Fibroblast of lung (primary cell): ENCODE data around the gene TRAF2. TPM values are rescaled to one million over a fixed set of nuclear protein-coding genes. Genes with fewer than 3 reads are reported as not detected.

ENCODE experiments used
- DNase-seq, 2 donors: peaks; one replicate each; pipeline versions ENCODE4 v3.0.0 to v3.0.0-alpha.2; 2010; ENCODE audit warnings: low read depth in 2 of 2
- H2AFZ ChIP-seq: 2 replicates; pipeline ENCODE4 v1.5.1; 2012; ENCODE audit warnings: low read length, control low read depth, inconsistent platforms
- H3K27ac ChIP-seq: 2 replicates; pipeline ENCODE4 v1.5.1; 2011; ENCODE audit warnings: low read length, control low read depth; ENCODE audit not compliant: insufficient read depth
- H3K27me3 ChIP-seq: 2 replicates; pipeline ENCODE4 v1.5.1; 2011; ENCODE audit warnings: mild to moderate bottlenecking, low read length; ENCODE audit not compliant: control insufficient read depth, insufficient read depth
- H3K36me3 ChIP-seq: 2 replicates; pipeline ENCODE4 v1.5.1; 2011; ENCODE audit warnings: low read length; ENCODE audit not compliant: control insufficient read depth, insufficient read depth
- H3K4me1 ChIP-seq: 2 replicates; pipeline ENCODE4 v1.5.1; 2011; ENCODE audit warnings: low read length; ENCODE audit not compliant: control insufficient read depth, insufficient read depth; ENCODE audit errors: extremely low read depth
- H3K4me2 ChIP-seq: 2 replicates; pipeline ENCODE4 v1.5.1; 2011; ENCODE audit warnings: low read length, control low read depth; ENCODE audit not compliant: insufficient read depth; ENCODE audit errors: extremely low read depth
- H3K4me3 ChIP-seq, 4 experiments: fragments of 200-600 bp in 1 of 4; sonication (generic) in 1 of 4; replicated peaks in 1 of 4; 2 replicates each; pipeline ENCODE4 v1.5.1; 2011 to 2016; ENCODE audit warnings: low read length in 4 of 4, low read depth in 3 of 4, mild to moderate bottlenecking in 3 of 4, control low read depth in 2 of 4, inconsistent platforms in 1 of 4, mixed read lengths in 1 of 4; ENCODE audit not compliant: insufficient read depth in 1 of 4; ENCODE audit errors: control extremely low read depth in 1 of 4
- H3K79me2 ChIP-seq: 2 replicates; pipeline ENCODE4 v1.5.1; 2012; ENCODE audit warnings: mild to moderate bottlenecking, low read length, inconsistent platforms; ENCODE audit not compliant: control insufficient read depth, insufficient read depth
- H3K9ac ChIP-seq: 2 replicates; pipeline ENCODE4 v1.5.1; 2011; ENCODE audit warnings: mild to moderate bottlenecking, low read length, control low read depth; ENCODE audit not compliant: insufficient read depth
- H3K9me3 ChIP-seq: 2 replicates; pipeline ENCODE4 v1.5.1; 2012; ENCODE audit warnings: low read depth, low read length; ENCODE audit not compliant: control insufficient read depth, insufficient read depth
- H4K20me1 ChIP-seq: 2 replicates; pipeline ENCODE4 v1.5.1; 2011; ENCODE audit warnings: low read length; ENCODE audit not compliant: control insufficient read depth, insufficient read depth; ENCODE audit errors: extremely low read depth
- EZH2 ChIP-seq: IDR thresholded peaks from 2 replicates; pipeline ENCODE4 v1.5.1; 2012; ENCODE audit warnings: low read length, control low read depth, mild to moderate bottlenecking; ENCODE audit errors: missing control alignments
- polyA plus RNA-seq, 2 donors: library from polyadenylated mRNA; depleted of rRNA in 1 of 2; stranded (reverse) in 1 of 2; unstranded in 1 of 2; fragments of >200 nt; gene quantifications; 2 replicates each; pipeline ENCODE4 v1.2.1, GENCODE V29; 2011 to 2012; ENCODE audit warnings: missing spikeins in 1 of 2
- total RNA-seq: library from RNA; depleted of rRNA; stranded (reverse); fragments of >200 nt; gene quantifications from 2 replicates; pipeline ENCODE4 v1.2.1, GENCODE V29; 2014
- TF ChIP-seq, protein P1 (sequence below), 2 donors: IDR thresholded peaks in 1 of 2; conservative IDR thresholded peaks in 1 of 2; 1 replicate in 1 of 2; 2 replicates in 1 of 2; pipeline ENCODE4 v1.5.1; 2011 to 2012; ENCODE audit warnings: low read length in 2 of 2, control low read depth in 1 of 2, inconsistent platforms in 1 of 2, low read depth in 1 of 2, mild to moderate bottlenecking in 1 of 2

Gene TRAF2
- total and polyA plus RNA-seq, 2 donors (not counting 1 experiment from before 2014, with no cell fraction given), result 3.7 to 8.4 TPM

DNA sequence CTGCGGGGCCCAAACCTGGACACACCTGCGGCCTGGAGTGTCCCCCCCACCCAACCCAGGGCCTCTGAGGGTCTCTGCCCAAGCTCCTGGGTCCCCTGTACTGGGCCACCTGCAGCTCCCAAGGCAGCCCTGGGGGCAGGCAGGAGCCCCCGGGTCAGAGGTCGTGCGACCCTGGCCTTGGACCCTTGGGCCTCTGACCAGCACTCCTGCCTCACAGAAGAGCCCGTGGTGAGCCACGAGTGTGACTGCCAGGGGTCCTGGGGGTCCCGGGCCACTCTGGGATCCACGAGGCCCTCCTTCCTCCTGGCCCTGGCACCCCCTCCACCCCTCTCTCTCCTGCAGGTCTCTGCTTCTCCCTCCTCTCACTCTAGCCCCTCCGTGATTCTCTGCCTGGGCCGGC is 86.0 kb downstream of the TRAF2 start:
- no peak for TF ChIP-seq EZH2
- TF ChIP-seq, protein P1, sequence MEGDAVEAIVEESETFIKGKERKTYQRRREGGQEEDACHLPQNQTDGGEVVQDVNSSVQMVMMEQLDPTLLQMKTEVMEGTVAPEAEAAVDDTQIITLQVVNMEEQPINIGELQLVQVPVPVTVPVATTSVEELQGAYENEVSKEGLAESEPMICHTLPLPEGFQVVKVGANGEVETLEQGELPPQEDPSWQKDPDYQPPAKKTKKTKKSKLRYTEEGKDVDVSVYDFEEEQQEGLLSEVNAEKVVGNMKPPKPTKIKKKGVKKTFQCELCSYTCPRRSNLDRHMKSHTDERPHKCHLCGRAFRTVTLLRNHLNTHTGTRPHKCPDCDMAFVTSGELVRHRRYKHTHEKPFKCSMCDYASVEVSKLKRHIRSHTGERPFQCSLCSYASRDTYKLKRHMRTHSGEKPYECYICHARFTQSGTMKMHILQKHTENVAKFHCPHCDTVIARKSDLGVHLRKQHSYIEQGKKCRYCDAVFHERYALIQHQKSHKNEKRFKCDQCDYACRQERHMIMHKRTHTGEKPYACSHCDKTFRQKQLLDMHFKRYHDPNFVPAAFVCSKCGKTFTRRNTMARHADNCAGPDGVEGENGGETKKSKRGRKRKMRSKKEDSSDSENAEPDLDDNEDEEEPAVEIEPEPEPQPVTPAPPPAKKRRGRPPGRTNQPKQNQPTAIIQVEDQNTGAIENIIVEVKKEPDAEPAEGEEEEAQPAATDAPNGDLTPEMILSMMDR (conservative IDR thresholded peaks at IDR 0.05 in 1 of 2, IDR thresholded peaks at IDR 0.05 in 1 of 2; ENCODE audit: low read depth in 1 of 2, low read length in 2 of 2), result no peak
- no peak overlapping the region for H3K9ac ChIP-seq
- H3K9me3 ChIP-seq, result no peaks in the 10 kb centered on the region
- H4K20me1 ChIP-seq, result no peaks in the 10 kb centered on the region
- no peak overlapping the region for H3K27ac ChIP-seq
- no peaks in the 10 kb centered on the region for H3K4me1 ChIP-seq
- no peaks in the 10 kb centered on the region for H3K36me3 ChIP-seq
- no peak overlapping the region for H3K4me3 ChIP-seq
- DNase-seq, result no peak
- H3K27me3 ChIP-seq, result no peaks in the 10 kb centered on the region
- no peaks in the 10 kb centered on the region for H3K79me2 ChIP-seq
- H3K4me2 ChIP-seq, result no peak overlapping the region
- no peak overlapping the region for H2AFZ ChIP-seq

DNA sequence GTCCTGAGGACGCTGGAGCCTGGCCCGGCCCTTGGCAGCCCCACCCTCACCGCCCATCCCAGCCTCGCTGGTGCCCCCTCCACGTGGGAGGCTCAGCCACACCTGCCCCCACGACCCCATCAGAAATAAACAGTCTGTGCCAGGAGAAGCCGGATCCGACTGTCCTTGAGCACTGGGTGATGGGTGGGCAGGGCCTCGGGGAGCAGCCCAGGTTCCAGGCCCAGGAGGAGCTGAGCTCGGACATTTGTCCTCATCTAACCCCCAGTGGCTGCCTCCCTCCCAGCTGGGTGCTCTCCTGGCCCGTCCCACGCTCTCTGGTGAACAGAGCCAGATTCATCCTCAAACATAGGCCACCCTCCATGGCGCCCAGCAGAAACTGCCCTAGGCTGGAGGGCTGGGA is 86.4 kb downstream of the TRAF2 start:
- H3K4me3 ChIP-seq, result no peak overlapping the region
- no peaks in the 10 kb centered on the region for H3K4me1 ChIP-seq
- H4K20me1 ChIP-seq, result no peaks in the 10 kb centered on the region
- no peak overlapping the region for H3K9ac ChIP-seq
- H3K79me2 ChIP-seq, result no peaks in the 10 kb centered on the region
- no peak overlapping the region for H3K27ac ChIP-seq
- H3K27me3 ChIP-seq, result peaks cover 3% of the 10 kb centered on the region
- H3K4me2 ChIP-seq, result no peak overlapping the region
- no peaks in the 10 kb centered on the region for H3K9me3 ChIP-seq
- TF ChIP-seq, protein P1 (conservative IDR thresholded peaks at IDR 0.05 in 1 of 2, IDR thresholded peaks at IDR 0.05 in 1 of 2; ENCODE audit: low read depth in 1 of 2, low read length in 2 of 2), result no peak
- no peak for TF ChIP-seq EZH2
- DNase-seq, result no peak
- H2AFZ ChIP-seq, result no peak overlapping the region
- H3K36me3 ChIP-seq, result no peaks in the 10 kb centered on the region

DNA sequence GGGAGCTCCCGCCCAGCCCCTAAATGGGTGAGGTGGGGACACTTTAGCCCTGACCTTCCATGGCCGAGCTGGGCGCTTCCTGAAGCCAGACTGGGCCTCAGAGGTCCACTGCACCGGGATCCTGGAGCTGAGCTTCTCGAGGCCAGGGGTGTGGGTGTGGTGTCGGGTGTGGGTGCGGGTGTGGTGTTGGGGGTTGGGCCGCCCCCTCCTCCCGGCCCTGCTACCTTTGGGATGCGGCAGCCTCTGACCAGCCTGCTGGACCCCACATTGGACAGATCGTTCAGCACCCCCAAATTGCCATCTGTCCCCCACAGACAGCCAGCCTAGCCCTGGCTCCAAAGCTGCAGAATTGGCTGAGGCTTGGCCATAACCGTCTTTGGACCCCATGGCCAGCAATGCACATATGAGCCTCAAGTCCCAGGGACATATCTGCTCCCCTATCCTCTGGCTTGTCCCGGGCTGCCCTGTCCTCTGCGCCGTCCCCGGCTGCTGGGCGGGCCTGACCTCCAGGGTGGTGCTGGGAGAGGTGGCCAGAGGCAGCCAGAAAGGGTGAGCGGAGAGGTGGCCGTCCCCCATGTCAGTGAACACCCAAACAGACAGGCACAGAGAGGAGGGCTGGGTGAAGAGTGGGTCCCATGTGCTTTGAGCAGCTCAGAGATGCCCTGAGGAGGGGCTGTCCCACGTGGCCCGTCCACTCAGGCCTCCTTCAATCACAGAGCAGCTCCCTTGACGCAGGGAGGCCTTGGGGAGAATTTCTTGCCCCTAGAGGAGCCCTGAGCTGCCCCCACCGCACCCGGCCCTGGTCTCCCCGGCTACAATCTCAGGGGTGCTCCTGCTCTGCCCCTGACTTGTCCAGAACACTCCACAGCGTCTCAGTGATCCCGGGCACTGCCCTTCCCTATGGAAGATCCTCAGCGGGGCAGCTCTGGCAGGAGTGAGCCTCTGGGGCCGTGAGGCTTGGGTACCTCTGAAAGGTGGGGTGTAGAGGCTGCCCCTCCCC is 87.6 kb downstream of the TRAF2 start:
- Histone ChIP-seq H3K36me3 (no peaks in the 10 kb centered on the region), H4K20me1 (no peaks in the 10 kb centered on the region), H3K4me3 (no peak overlapping the region), H3K27me3 (peaks cover 4% of the 10 kb centered on the region), H3K4me2 (no peak overlapping the region), H3K79me2 (no peaks in the 10 kb centered on the region), H3K9ac (no peak overlapping the region), H3K4me1 (no peaks in the 10 kb centered on the region), H2AFZ (no peak overlapping the region), H3K27ac (no peak overlapping the region), H3K9me3 (no peaks in the 10 kb centered on the region)
- no peak for TF ChIP-seq EZH2
- DNase-seq, result no peak
